ENCODE data around the gene AP2S1.
"Not testable (repeated sequence)": the region's sequence is repeated elsewhere in the genome, so short reads cannot be mapped to it uniquely, and the experiment has no call there.

Gene AP2S1

GRCh38 chr19:46839752-46840497, 10.7 kb downstream of the AP2S1 start:
- no peak for DNase-seq

GRCh38 chr19:46838160-46838559, 12.5 kb downstream of the AP2S1 start:
- DNase-seq, result no peak

GRCh38 chr19:46834984-46835383, 15.7 kb downstream of the AP2S1 start:
- no peak for DNase-seq

GRCh38 chr19:46834121-46834520, 16.5 kb downstream of the AP2S1 start:
- no peak for DNase-seq

- no peak for DNase-seq
Observed at GRCh38 chr19:46830864-46831263, 19.8 kb downstream of the AP2S1 start.

- DNase-seq, result no peak
Observed at GRCh38 chr19:46828484-46828883, 22.2 kb downstream of the AP2S1 start.

- DNase-seq, result no peak
Observed at GRCh38 chr19:46825731-46826055, 25.0 kb downstream of the AP2S1 start.

- no peak for DNase-seq
Observed at GRCh38 chr19:46824890-46825730, 25.5 kb downstream of the AP2S1 start.

GRCh38 chr19:46823049-46823448, 27.6 kb downstream of the AP2S1 start:
- no peak for DNase-seq

GRCh38 chr19:46822410-46822787, 28.2 kb downstream of the AP2S1 start:
- not testable (repeated sequence) for DNase-seq

GRCh38 chr19:46821512-46822409, 28.9 kb downstream of the AP2S1 start:
- DNase-seq, result no peak

- DNase-seq, result no peak
Observed at GRCh38 chr19:46818812-46819211, 31.8 kb downstream of the AP2S1 start.

GRCh38 chr19:46815833-46816627, 34.6 kb downstream of the AP2S1 start:
- DNase-seq, result no peak

- DNase-seq, result no peak
Observed at GRCh38 chr19:46813839-46814358, 36.7 kb downstream of the AP2S1 start.

GRCh38 chr19:46812977-46813838, 37.4 kb downstream of the AP2S1 start:
- DNase-seq, result no peak

GRCh38 chr19:46809534-46810272, 40.9 kb downstream of the AP2S1 start:
- no peak for DNase-seq

- no peak for DNase-seq
Observed at GRCh38 chr19:46806656-46807055, 44.0 kb downstream of the AP2S1 start.

GRCh38 chr19:46804432-46804831, 46.2 kb downstream of the AP2S1 start:
- not testable (repeated sequence) for DNase-seq

GRCh38 chr19:46803555-46803954, 47.1 kb downstream of the AP2S1 start:
- DNase-seq, result no peak

GRCh38 chr19:46802152-46802551, 48.5 kb downstream of the AP2S1 start:
- no peak for DNase-seq

All from cerebellar nuclear complex (tissue), 1 donor.